Measurements from ENCODE around the gene LHFPL6. TPM values are rescaled to one million over a fixed set of nuclear protein-coding genes. Genes with fewer than 3 reads are reported as not detected.

The LHFPL6 gene
- total and polyA plus RNA-seq, 10 of the 15 experiments (the other 5 are each of a cell fraction or from before 2014, with no cell fraction given), result 0.11 to 4.6 (median 0.41) TPM

DNA sequence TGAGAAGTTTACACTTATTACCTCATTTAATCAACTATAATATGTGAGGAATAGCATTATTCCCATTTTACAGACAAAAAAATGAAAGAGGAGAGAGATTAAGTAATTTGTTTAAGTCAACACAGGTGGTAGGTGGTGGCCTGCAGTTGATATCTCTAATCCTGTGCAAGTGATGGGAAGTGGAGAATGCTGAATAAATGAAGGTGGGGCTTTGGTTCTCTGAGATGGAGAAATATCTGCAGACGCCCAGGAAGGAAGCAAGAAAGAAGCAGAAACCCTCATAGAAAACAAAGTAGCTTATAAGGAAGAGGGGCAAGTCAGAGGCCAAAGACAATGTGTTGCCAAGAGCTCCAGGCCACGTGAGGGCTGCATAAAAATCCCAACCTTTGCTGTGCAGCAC, 290.4 kb downstream of the LHFPL6 start:
- ChIA-PET POLR2A (no interaction called here), RAD21 (ENCODE audit: unreplicated experiment) (no interaction called here), CTCF (interaction anchor here (0.6 kb wide), 1 partner anchor 1150 kb away, joined by 3 read pairs; no protein-coding TSS in a partner anchor), SMC1A (ENCODE audit: uncharacterized antibody, unreplicated experiment) (interaction anchor here (1.0 to 1.9 kb wide), 5 partner anchors 9 to 299 kb away, joined by 3 to 6 read pairs (median 5); no protein-coding TSS in a partner anchor)
- Histone ChIP-seq H3K27me3 (replicated peaks in 1 of 2; ENCODE audit: control insufficient read depth in 2 of 2, insufficient read depth in 2 of 2, low read length in 1 of 2) (peaks cover 0 to 2% of the 10 kb centered on the region in 2 experiments; a peak in 1 of 4 replicates), H3K4me3 (no peak overlapping the region), H2AFZ (ENCODE audit: control insufficient read depth, low read depth, low read length) (no peak overlapping the region), H3K36me3 (ENCODE audit: control insufficient read depth in 2 of 2, insufficient read depth in 2 of 2, low read length in 1 of 2) (no peaks in the 10 kb centered on the region), H4K20me1 (ENCODE audit: control insufficient read depth, insufficient read depth) (no peaks in the 10 kb centered on the region), H3K4me2 (ENCODE audit: control insufficient read depth, insufficient read depth) (no peak overlapping the region), H3K79me2 (ENCODE audit: control insufficient read depth, insufficient read depth, low read length) (no peaks in the 10 kb centered on the region), H3K9ac (ENCODE audit: control insufficient read depth, insufficient read depth, low read length) (no peak overlapping the region), H3K4me1 (ENCODE audit: control insufficient read depth, insufficient read depth, low read length) (no peaks in the 10 kb centered on the region), H3K9me3 (replicated peaks; ENCODE audit: control insufficient read depth, insufficient read depth, low read length) (no peaks in the 10 kb centered on the region), H3K27ac (ENCODE audit: control insufficient read depth, insufficient read depth) (no peak overlapping the region)
- TF ChIP-seq TCF3 (IDR thresholded peaks at IDR 0.05; ENCODE audit: borderline replicate concordance, insufficient read depth, low read depth, low read length) (no peak), HDAC2 (IDR thresholded peaks at IDR 0.05) (no peak), EGR1 (IDR thresholded peaks at IDR 0.05; ENCODE audit: borderline replicate concordance in 1 of 2, low read depth in 2 of 2, low read length in 2 of 2) (no peak), GATAD2B (conservative IDR thresholded peaks at IDR 0.05; ENCODE audit: low read depth) (no peak)
- no peak for ATAC-seq
- 0% methylated on average over 2 of the region's 2 CpGs for WGBS (ENCODE audit: insufficient coverage, insufficient replicate concordance, low lambda C conversion rate, missing lambda C conversion rate)
- no peak for FAIRE-seq
- no TSS peak for BruUV-seq (replicated peaks)
- no peak for DNase-seq (ENCODE audit: low read depth, low spot score)
- intact Hi-C loops (cut with micrococcal nuclease; ENCODE audit: unreplicated experiment) (no loop called here), in situ Hi-C loops (cut with MboI) (no loop called here)

GRCh38 chr13:39311619-39312018, 291.4 kb downstream of the LHFPL6 start:
- Histone ChIP-seq H3K79me2 (ENCODE audit: control insufficient read depth, insufficient read depth, low read length) (no peaks in the 10 kb centered on the region), H3K36me3 (ENCODE audit: control insufficient read depth in 2 of 2, insufficient read depth in 2 of 2, low read length in 1 of 2) (no peaks in the 10 kb centered on the region), H3K4me3 (no peak overlapping the region), H3K4me1 (ENCODE audit: control insufficient read depth, insufficient read depth, low read length) (peaks cover 6% of the 10 kb centered on the region; the same call in 1 of the 2 replicates), H2AFZ (ENCODE audit: control insufficient read depth, low read depth, low read length) (no peak overlapping the region), H3K9me3 (replicated peaks; ENCODE audit: control insufficient read depth, insufficient read depth, low read length) (no peaks in the 10 kb centered on the region), H3K4me2 (ENCODE audit: control insufficient read depth, insufficient read depth) (no peak overlapping the region), H3K27me3 (replicated peaks in 1 of 2; ENCODE audit: control insufficient read depth in 2 of 2, insufficient read depth in 2 of 2, low read length in 1 of 2) (no peaks in the 10 kb centered on the region), H3K27ac (ENCODE audit: control insufficient read depth, insufficient read depth) (no peak overlapping the region), H3K9ac (ENCODE audit: control insufficient read depth, insufficient read depth, low read length) (no peak overlapping the region), H4K20me1 (ENCODE audit: control insufficient read depth, insufficient read depth) (no peaks in the 10 kb centered on the region)
- BruUV-seq (replicated peaks), result no TSS peak
- 0% methylated on average over 4 of the region's 4 CpGs for WGBS (ENCODE audit: insufficient coverage, insufficient replicate concordance, low lambda C conversion rate, missing lambda C conversion rate)
- ATAC-seq, result no peak
- no peak for DNase-seq (ENCODE audit: low read depth, low spot score)
- ChIA-PET CTCF (interaction anchor here (0.9 kb wide), 2 partner anchors 10 to 301 kb away, joined by 3 read pairs; no protein-coding TSS in a partner anchor), RAD21 (ENCODE audit: unreplicated experiment) (no interaction called here), POLR2A (no interaction called here), SMC1A (ENCODE audit: uncharacterized antibody, unreplicated experiment) (interaction anchor here (1.1 kb wide), 1 partner anchor 167 kb away, joined by 3 read pairs; no protein-coding TSS in a partner anchor)
- in situ Hi-C loops (cut with MboI) (no loop called here), intact Hi-C loops (cut with micrococcal nuclease; ENCODE audit: unreplicated experiment) (no loop called here)
- no peak for TF ChIP-seq YBX1 (IDR thresholded peaks at IDR 0.05)
- no peak for TF ChIP-seq MEF2B (IDR thresholded peaks at IDR 0.05; ENCODE audit: partially characterized antibody, poor library complexity, severe bottlenecking)
- TF ChIP-seq RAD51 (IDR thresholded peaks at IDR 0.05), result no peak
- no peak for TF ChIP-seq NR2F1 (conservative IDR thresholded peaks at IDR 0.05)
- TF ChIP-seq, protein P1, sequence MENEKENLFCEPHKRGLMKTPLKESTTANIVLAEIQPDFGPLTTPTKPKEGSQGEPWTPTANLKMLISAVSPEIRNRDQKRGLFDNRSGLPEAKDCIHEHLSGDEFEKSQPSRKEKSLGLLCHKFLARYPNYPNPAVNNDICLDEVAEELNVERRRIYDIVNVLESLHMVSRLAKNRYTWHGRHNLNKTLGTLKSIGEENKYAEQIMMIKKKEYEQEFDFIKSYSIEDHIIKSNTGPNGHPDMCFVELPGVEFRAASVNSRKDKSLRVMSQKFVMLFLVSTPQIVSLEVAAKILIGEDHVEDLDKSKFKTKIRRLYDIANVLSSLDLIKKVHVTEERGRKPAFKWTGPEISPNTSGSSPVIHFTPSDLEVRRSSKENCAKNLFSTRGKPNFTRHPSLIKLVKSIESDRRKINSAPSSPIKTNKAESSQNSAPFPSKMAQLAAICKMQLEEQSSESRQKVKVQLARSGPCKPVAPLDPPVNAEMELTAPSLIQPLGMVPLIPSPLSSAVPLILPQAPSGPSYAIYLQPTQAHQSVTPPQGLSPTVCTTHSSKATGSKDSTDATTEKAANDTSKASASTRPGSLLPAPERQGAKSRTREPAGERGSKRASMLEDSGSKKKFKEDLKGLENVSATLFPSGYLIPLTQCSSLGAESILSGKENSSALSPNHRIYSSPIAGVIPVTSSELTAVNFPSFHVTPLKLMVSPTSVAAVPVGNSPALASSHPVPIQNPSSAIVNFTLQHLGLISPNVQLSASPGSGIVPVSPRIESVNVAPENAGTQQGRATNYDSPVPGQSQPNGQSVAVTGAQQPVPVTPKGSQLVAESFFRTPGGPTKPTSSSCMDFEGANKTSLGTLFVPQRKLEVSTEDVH (IDR thresholded peaks at IDR 0.05; ENCODE audit: low read depth, partially characterized antibody), result no peak
- no peak for FAIRE-seq
